GM19397 (cell line): ENCODE data around the gene DGKA.
"Not testable (repeated sequence)": the region's sequence is repeated elsewhere in the genome, so short reads cannot be mapped to it uniquely, and the experiment has no call there.

Source experiments
- ATAC-seq: cut with Tn5 transposase; IDR thresholded peaks from one replicate; pipeline ENCODE4 v1.9.1; 2021; ENCODE audit warnings: mild to moderate bottlenecking, moderate library complexity; ENCODE audit not compliant: unreplicated experiment

DGKA gene

GRCh38 chr12:55996201-55996714 lies 65.3 kb downstream of the DGKA start:
- no peak for ATAC-seq

- ATAC-seq: peak; percentile 98
Measured at GRCh38 chr12:55996715-55997534, 66.0 kb downstream of the DGKA start, which contains the start of gene SUOX. Gene SUOX, plus strand, starts transcription at chr12:55997276. Its CDS starts 4,946 bp downstream, at chr12:56002222.

- peak; percentile 4 for ATAC-seq
Measured at GRCh38 chr12:55997535-55997859, 66.5 kb downstream of the DGKA start.

GRCh38 chr12:55999522-55999921 lies 68.6 kb downstream of the DGKA start:
- ATAC-seq: not testable (repeated sequence)

GRCh38 chr12:55999999-56000540 lies 69.1 kb downstream of the DGKA start:
- ATAC-seq: not testable (repeated sequence)

GRCh38 chr12:56001487-56002100 lies 70.6 kb downstream of the DGKA start:
- ATAC-seq: no peak

GRCh38 chr12:56003376-56003775 lies 72.4 kb downstream of the DGKA start:
- ATAC-seq: not testable (repeated sequence)
